ENCODE results near the gene DOCK11.

Gene DOCK11

DNA sequence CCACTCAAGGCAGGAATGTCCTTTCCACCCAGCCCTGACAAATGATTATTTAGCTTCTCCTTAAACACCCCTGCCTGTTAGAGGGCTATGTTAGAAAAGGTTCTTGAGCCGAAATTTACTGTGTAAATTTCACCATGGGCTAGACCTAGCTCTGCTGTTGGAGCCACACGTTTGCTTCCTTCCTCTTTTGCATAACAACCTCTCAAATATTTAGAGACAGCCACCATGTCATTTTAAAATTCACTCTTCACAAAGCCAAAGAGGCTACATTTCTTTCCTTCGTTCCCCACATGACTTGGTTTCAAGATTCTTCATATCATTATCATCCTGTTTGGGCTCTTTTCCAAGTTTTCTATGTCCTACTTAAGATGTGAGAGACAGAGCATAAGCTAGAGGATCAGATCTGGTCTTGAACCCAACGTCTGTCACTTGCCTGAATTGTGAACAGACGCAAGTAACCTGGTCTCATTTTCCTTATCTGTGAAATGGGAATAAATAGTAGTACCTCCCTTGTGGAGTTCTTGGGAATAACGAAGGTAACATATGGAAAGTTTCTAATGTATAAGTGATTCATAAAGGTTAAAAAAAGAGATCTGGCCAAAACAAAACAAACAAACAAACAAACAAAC is 6.7 kb downstream of the DOCK11 start:
- no peak for DNase-seq

GRCh38 chrX:118503260-118504041 is 7.8 kb downstream of the DOCK11 start:
- DNase-seq, result no peak

DNA sequence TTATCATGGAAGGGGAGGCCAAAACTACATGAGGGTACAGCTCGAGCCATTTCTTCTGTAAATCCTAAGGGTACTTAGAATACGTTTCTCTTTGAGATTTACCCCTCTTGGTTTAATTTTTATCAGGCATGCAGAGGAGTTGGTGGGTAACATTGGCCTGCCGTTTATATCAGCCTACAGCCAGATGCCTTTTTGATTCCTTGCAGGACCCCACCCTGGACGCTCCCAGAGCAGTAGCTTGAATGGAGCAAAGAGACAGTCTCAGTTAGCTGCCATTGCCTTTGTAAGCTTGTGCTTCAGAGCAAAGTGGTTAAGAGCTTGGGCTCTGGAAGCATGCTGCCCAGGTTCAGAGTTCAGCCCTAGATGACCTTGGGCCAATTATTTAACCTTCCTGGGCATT is 9.0 kb downstream of the DOCK11 start:
- DNase-seq, result no peak

DNA sequence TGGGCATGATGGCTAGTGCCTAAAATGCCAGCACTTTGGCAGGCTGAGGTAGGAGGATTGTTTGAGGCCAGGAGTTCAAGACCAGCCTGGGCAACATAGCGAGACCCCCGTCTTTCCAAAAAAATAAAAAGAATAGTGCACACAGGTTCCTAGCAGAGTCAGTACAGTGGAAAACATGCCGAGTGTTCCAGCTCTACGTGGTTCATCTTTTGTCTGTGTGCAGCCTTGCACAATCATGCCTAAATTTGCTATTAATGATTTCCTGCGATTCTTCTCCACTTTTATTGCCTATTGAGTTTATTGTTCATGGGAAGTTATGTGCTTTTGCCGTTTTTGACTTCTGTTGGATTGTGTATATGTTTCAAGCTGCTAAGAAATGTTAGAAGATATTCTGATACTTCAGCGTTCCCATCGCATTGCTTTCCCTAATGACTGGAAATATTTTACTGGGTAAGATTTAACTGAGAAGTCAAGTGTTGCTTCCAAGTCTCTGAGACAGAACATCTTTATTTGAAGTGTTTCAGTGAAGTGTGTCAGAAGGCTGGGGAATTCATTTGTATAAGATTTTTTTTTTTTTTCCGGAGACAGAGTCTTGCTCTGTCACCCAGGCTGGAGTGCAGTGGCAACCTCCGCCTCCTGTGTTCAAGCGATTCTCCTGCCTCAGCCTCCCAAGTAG is 11.3 kb downstream of the DOCK11 start:
- no peak for DNase-seq

- DNase-seq, result no peak
These were observed 12.2 kb downstream of the DOCK11 start for GRCh38 chrX:118507766-118508165.

- DNase-seq, result no peak
These were observed 12.6 kb downstream of the DOCK11 start for GRCh38 chrX:118508221-118508620.

DNA sequence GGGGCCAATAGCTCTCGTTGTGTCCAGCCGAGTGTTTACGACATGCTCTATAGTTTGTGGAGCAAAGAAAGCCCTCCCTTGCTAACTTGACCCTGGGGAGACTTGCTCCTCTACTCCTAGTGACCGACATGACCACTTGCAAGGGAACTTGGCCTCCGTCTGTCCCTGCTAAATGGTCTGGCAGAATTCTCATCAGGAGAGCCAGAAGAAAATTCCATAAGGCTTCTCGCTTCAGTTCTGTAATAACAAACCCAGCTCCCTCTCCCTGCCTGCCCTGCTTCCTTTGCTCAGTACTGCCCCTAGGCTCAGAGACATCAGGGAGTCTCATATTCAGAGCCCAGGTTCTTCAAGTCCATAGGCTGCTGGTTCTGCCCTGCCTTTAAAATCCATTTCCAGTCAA is 13.0 kb downstream of the DOCK11 start:
- no peak for DNase-seq

GRCh38 chrX:118510111-118510510 is 14.5 kb downstream of the DOCK11 start:
- DNase-seq, result no peak

- DNase-seq, result no peak
These were observed 17.7 kb downstream of the DOCK11 start for GRCh38 chrX:118513120-118513898.

DNA sequence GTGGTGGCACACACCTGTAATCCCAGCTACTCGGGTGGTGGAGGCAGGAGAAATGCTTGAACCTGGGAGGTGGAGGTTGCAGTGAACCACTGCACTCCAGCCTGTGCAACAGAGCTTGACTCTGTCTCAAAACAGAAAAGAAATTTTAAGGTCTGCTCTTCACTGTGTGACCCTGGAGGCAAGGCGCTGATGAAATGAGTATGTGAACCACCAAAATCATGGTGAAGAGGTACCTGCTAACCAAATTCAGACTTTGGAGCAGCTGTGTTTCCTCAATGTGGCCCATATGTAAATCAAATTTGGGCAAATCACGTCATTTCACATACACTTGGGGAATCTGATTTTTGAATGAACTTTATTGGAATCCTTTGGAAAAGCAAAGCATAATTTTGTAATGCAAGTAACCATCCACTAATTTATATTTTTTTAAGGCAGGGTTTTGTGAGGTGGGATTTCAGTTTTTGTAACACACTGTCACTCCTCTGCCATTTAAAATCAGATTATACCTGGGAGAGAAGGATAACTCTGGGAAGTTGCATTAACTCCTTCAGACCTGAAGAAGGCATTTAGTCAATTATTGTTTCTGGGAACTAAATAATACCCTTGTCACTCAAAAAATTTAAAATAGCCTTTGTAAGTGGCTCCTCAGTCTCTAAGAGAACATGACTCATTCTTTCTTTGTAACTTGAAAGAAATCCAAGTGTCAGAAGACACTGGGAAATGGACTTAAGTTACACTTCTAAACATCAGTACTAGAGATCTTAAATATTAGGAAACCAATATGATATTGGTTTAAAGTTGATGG is 24.0 kb downstream of the DOCK11 start:
- DNase-seq, result peak; percentile 55

GRCh38 chrX:118520216-118521206 is 24.9 kb downstream of the DOCK11 start:
- peak; percentile 90 for DNase-seq

DNA sequence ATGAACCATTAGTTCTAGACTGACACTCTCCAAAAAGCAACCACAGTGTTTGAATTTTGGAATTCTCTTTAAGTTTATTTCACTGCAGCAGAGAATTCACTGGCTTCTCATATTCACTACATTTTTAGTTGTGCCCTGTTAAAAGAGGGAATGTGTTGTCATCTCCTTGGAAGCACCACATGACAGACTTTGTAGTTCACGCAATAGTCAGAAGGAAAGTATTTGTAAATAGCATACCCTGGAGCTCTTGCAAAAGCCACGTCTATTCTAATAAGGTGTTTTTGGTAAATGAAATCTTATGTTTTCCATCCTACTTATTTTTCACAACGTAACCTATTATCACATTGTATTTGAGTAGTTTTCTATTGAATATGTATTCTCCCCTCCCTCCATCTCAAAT is 25.8 kb downstream of the DOCK11 start:
- peak; percentile 64 for DNase-seq

- no peak for DNase-seq
These were observed 26.8 kb downstream of the DOCK11 start for GRCh38 chrX:118522230-118522926.

- DNase-seq, result no peak
These were observed 28.3 kb downstream of the DOCK11 start for GRCh38 chrX:118523920-118524319.

- DNase-seq, result no peak
These were observed 28.7 kb downstream of the DOCK11 start for GRCh38 chrX:118524344-118524743.

DNA sequence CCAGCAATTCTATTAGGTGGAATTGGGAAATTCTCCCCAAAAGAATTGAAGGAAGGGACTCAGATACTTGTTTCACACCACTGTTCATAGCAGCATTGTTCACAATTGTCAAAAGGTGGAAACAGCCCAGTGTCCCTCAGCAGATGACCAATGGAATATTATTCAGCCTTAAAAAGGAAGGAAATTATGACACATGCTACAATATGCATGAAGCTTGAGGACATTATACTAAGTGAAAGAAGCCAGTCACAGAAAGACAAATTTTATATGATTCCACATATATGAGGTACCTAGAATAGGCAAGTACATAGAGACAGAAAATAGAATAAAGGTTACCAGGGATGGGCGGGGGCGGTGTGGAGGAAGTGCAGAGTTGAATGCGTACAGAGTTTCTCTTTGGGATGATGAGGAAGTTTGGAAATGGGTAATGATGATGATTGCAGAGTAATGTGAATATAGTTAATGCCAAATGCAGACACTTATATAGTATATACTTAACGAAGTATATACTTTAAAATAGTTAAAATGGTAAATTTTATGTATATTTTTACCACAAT is 29.6 kb downstream of the DOCK11 start:
- no peak for DNase-seq

- no peak for DNase-seq
These were observed 30.5 kb downstream of the DOCK11 start for GRCh38 chrX:118526149-118526548.

GRCh38 chrX:118528071-118528737 is 32.6 kb downstream of the DOCK11 start:
- DNase-seq, result no peak

GRCh38 chrX:118530219-118530911 is 34.8 kb downstream of the DOCK11 start:
- DNase-seq, result peak; percentile 67

All from fibroblast of skin of abdomen (primary cell).